HL-60/S4 treated with phorbol 12-myristate 13-acetate at 8.2 ng/mL for 4 days and 3 days (cell line): ENCODE results near the gene CSRNP3.

Experiments used
- in situ Hi-C: fragments of 300-500 bp; cut with MboI; formaldehyde crosslinking; loops from 2 replicates; pipeline ENCODE4 v1.15.0; 2022; ENCODE audit warnings: low sequenced_read_pairs

CSRNP3 gene, protein sequence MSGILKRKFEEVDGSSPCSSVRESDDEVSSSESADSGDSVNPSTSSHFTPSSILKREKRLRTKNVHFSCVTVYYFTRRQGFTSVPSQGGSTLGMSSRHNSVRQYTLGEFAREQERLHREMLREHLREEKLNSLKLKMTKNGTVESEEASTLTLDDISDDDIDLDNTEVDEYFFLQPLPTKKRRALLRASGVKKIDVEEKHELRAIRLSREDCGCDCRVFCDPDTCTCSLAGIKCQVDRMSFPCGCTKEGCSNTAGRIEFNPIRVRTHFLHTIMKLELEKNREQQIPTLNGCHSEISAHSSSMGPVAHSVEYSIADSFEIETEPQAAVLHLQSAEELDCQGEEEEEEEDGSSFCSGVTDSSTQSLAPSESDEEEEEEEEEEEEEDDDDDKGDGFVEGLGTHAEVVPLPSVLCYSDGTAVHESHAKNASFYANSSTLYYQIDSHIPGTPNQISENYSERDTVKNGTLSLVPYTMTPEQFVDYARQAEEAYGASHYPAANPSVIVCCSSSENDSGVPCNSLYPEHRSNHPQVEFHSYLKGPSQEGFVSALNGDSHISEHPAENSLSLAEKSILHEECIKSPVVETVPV

DNA sequence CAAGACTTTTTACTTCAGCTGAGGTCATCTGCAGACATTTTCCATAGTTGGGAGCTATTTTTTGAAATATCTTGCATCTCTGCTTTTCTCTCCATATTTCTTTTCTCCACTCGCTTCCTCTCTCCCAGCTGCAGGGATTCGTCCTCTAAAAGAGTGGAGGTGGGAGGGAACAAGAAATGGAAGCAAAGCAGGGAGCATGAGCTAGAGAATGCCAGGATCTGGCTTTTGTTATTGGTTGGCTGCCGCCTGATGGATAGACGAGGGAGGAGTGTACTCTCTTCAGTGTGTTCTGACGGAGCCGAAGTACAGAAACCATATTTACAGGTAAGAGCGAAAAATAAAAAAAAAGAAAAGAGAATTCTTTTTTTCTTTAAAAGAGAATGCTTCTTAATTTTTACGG is at the start of gene CSRNP3:
CSRNP3 (plus strand) TSS at position 282 of the 400 bp plus-strand sequence. CDS start 125,368 bp downstream, outside the sequence.
- in situ Hi-C loops = no loop called here

DNA sequence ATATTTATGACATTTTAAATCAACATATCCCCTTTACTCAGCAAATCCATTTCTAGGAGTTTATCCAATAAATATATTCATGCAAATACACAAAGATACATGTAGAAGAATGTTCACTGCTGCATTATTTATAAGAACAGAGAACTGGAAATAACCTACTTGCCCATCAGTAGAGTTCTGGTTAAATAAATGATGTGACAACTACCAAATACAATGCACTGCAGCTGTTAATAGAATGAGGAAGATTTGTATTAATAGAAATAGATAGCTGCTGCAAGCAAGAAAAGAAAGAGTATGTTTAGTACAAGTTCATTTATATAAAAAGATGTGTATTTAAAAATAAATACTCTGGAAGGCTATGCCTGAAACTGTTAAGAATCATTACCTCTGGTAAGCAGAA is 49.3 kb upstream of the CSRNP3 start:
- in situ Hi-C loops = no loop called here

DNA sequence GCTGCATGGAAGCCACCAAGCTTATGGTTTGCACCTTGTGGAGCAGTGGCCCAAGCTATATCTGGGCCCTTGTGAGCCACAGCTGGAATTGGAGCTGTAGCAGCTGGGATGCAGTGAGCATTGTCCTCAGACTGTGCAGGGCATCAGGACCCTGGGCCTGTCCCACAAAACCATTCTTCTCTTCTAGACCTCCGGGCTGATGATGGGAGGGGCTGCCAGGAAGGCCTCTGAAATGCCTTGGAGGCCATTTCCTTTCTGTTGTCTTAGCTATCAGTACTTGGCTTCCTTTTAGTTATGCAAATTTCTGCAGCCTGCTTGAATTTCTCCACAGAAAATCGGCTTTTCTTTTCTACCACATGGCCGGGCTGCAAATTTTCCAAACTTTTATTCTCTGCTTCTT is 46.4 kb upstream of the CSRNP3 start:
- in situ Hi-C loops = no loop called here

DNA sequence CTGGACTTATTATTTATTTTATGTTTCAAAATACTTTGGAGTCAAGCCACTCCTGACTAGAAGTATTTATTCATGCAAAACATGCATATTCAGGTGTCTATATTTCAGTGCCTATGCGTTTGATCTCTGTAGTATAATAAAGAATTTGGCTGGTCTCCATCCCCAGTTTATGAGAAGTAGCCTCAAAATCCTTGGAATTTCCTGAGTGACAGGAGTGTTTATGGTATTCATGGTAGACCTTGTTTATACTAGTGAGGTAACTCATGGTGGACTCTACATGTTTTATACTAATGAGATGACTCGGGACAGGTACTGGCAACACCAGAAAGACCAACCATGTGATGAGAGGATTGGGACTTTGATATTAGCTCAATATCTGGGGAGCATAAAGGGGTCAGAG is 43.9 kb upstream of the CSRNP3 start:
- in situ Hi-C loops = no loop called here

DNA sequence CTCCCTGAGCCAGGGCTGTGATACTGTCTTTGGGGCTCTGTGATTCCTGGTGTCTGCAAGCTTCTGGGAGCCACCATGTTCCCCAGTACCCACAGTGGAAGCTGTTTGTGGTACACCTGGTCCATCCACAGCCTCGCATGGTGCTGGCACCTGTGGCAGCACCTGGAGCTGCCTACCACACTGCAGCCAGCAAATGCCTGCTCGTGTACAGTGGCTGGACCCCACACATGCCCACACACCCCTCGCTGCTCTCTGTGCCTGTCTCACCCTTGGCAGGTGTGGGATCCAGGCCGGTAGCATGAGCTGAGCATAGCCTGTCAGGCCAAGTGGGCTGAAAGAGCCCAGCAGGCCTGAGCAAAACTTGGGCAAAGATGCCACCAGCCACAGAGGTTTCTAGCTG is 41.8 kb upstream of the CSRNP3 start:
- in situ Hi-C loops = no loop called here

DNA sequence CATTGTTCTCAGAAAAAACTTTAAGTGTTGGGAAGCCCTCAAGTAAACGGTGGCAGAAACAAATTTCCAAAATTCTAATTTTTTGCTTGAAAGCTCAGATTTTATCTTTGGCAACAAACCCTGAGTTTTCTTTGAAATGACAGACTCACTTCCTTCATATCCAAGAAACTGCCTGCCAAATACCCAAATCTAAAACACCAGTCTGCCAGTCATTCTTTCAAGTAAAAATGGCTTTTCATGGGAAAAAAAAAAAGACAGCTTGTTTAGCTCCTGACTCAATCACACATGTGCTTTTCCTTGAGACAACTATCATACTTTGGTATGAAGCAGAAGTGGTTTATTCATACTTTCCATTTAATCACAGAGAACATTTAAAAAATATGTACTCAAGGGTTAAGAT is 40.6 kb upstream of the CSRNP3 start:
- in situ Hi-C loops = no loop called here

DNA sequence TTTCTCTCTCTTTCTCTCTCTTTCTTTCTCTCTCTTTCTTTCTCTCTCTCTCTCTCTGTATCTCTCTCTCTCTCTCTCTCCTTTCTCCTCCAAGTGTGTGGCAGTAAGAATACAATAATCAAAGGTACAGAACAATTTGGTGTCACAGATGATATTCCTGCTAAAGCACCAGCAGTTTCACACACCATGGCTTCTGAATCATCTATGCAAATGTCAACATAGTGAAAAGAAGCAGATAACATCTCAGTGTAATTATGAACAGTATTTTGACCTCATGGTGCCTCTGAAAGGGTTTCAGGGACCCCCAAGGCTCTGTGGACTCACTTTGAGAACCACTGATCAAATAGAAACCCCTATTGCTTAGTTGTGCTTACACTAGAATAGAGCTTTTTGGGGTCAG is 38.5 kb upstream of the CSRNP3 start:
- in situ Hi-C loops = no loop called here

DNA sequence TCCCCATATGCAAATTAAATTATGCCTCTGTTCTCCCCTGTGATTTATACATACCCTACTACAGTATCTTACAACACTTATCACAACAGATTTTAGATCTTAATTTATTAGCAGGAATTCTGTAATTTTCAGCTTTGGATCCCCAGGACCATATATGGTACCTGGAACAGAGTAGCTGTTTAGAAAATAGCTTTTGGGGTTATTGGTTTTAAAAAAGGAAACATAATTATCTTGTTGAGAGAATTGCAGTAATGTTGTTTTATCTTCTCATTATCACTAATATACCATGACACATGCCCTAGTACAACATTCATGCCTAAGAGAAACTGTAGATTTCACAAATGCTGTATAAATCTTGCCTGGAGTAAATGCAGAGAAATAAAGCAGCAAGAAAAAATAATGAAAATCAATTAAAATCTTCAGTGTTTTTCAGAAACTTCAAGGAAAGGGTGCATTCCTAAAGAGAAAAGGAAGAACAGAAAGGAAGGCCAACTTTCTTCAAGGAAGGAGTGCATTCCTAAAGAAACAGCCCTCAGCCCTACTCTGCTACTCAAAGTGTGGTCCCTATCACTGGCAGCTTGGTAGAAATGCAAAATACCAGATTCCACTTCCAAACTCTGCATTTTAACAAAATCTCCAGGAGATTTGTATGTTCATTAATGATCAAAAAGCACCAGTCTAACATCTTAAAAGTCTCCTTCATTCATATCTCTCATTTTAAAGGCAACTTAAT is 37.1 kb upstream of the CSRNP3 start:
- in situ Hi-C loops = no loop called here

DNA sequence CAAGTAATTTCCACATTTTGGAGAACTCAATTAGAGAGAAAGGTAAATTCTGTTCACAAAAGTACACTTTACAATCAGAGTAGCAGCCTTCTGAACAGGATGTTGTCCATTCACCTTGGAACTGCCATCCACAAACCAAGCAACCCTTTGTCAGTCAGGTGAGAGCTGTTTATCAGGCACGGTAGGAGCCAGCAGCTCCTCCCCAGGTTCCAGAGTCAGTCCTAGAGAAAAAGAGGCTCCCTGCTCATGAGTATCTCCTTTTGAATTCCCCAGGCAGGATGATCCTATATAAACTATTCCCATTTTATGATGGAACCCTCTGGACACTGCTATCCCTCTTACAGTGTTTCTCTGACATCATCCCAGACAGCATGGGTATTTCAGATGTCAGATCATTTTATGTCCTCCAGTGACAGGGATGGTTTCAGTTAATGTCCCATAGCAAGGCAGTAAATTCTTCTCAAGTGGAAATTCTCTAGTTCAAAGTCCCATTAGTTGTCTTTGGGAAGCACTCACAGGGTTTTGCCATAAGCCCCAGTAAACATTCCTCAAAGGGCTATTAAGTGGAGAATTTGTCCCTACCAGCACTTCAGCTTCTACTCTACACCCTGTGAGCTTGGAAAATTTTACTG is 34.5 kb upstream of the CSRNP3 start:
- in situ Hi-C loops = no loop called here

DNA sequence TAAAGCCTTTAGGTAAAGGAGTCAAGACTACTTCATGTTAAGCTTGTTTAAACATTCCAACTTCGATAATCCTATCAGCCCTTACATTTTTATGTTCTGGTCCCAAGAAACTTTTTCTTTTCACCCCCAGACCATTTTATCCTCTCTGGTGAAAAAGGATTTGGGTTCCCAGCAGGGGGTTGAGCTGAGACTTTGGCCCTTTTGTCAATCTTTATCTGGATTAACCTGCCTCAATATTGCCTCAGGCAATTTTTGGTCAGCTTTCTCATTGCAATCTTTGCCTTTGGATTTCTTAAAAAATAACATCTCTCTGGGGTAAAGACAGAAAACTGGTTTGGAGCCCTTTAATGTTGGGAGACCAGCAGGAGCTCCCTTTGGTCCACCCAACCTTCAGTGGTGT is 33.9 kb upstream of the CSRNP3 start:
- in situ Hi-C loops = no loop called here

DNA sequence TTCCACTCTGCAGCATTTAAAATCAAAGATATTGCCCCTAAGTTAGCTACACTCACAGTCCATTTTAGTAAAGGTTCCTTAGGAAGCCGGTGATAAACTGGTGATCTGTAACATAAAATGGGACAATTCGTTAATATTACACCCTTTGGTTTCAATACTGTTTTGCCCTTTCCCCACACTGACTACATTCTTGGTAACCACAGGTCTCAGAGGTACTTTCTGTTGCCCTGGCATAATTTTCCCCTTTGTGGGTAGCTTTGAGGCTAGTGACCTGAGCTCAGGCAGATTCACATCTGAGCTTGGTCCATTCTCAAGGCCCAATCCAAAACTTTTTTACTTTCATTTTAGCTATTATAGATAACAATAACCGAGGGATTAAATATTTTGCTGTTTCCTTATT is 32.9 kb upstream of the CSRNP3 start:
- in situ Hi-C loops = no loop called here

DNA sequence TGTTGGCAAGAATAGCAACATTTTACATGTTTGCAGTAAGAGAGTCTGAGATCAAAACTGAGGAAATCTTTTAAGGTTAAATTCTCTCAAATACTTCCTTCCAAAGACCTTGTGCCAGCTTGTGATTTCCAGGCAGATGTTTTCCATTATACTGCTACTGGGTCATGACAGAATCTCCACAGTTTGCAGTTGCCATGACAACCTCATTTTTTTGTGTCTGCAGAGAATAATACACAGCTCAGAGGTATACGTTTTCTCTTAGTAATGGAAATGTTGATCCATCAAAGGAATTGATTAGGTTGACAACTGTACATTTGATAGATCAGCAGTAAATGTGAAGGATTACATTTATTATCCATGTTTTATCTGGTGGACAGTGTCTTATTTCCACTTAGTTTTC is 29.1 kb upstream of the CSRNP3 start:
- in situ Hi-C loops = no loop called here

DNA sequence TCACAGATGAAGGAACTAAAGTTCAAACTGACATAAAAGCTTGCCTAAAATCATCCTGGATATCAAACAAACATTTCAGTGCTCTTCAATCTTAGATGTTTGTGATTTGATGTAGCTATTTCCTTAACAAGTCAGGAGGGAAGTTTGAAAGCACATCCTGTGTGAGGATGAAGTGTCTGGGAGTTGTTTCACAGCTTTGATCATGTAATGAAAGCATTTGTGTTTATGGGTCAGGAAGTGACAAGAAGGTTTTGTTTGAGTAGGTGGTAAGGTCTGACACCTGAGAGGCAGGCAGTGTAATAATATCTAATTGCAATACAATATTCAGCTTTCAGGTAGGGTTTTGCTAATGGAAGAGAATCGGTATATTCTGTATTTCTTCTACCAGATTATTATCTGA is 26.0 kb upstream of the CSRNP3 start:
- in situ Hi-C loops = no loop called here

DNA sequence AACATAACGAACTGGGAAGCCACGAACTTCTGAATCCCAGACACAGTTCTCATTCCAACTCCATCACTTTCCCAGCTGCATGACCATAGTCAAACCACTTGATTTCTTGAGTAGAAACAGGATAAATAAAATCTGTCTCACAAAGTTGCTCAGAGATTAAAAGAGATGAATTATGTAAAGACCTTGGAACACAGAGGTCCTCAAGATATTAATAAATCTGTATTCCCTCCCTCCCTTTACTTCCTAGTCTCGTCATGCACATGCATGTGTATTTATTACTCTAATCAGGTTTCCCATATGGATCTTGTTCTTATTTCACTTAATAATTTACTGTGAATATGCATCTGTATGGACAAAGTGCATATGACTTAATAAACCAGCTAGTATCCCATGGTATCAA is 21.1 kb upstream of the CSRNP3 start:
- in situ Hi-C loops = no loop called here

DNA sequence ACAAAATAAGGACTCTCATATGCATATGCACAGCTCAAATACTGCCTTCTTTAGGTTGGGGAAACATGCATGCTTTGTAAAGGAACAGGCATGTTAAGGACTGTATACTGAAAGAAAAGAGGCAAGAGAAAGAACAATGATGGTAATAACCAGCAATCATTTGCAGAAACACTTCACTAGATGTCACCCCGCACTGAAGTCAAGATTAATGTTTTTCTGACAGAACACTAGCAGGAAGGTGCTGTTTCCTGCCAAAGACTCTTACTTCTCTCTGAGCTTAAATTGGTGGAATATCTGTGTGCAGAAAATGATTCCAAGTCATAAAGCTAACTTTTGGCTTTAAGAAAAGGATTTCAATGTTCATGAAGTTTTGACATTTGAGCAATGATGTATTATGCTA is 19.3 kb upstream of the CSRNP3 start:
- in situ Hi-C loops = no loop called here

DNA sequence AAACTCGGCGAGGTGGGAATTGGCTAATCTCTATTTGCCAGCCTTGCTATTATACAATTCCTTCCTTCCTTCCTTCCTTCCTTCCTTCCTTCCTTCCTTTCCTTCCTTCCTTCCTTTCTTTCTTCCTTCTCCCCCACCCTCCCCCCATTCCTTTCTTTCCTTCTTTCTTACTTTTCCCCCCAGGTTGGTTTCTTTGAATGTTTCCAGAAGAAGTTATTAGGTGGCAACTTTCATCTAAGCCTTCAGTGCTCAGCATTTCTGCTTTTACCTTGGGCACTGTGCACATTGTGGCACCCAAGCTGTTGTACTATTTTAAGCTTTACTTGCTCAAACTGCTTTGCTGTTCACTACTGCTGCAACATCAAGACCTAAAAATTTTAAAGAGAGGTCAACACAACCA is 17.2 kb upstream of the CSRNP3 start:
- in situ Hi-C loops = no loop called here

DNA sequence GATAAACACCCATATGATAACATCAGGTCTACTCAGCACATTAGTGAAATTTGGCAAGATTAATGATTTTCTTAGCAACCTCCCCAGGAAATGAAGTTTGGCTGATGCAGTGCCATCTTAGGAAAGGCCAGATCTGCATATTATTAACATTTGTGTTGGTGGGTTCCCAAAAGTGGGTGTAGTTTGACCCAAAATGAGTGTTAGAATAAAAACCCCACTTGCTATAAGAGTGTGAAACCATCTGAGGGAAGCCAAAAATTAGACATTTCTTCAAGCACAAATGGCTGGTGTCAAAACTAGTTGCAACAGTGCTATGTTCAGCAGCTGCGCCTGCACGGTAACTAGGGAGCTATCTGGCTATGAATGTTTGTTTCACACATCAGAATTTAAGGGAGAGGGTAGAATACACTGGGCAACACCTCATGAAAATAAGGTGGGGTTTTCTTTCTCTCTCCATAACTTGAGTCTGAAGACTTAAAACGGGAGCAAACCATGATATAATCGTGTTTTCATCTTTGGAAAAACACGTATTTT is 15.9 kb upstream of the CSRNP3 start:
- in situ Hi-C loops = no loop called here

DNA sequence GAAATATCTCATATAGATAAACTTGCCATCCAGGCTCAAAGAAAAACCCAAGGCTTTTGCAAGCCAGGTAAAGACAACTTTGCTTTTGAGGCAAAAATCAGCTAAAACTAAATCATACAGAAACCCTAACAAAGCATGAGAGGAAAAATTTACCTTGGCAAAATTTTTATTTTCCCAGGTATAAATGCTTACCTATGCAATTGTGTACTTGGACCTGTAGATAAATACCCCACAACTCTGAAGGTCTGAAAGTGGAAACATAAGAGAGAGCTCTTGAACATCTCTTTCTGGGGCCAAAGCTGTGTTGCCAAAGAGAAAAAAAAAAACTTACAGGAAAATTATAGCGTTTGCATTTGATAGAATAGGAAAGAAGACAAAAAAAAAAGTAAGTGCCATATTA is 14.6 kb upstream of the CSRNP3 start:
- in situ Hi-C loops = no loop called here

DNA sequence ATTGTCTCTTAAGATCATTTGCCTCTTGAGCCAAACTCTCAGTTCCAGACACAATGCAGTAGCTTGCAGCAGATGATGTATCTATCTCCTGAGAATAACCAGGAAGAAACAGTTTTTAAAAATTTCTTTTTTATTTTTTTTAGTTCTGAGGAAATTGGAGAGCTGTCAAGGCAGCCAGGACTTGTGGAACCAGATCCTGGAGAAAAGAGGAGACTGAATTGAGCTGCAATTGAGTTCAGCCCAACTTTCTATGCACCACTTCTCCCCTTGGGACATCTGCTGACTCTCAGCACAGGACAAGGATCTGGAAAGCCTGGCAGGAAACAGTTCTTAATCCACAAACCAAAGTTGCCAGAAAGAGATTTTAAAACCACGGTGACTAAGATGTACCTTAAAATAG is 13.5 kb upstream of the CSRNP3 start:
- in situ Hi-C loops = no loop called here

DNA sequence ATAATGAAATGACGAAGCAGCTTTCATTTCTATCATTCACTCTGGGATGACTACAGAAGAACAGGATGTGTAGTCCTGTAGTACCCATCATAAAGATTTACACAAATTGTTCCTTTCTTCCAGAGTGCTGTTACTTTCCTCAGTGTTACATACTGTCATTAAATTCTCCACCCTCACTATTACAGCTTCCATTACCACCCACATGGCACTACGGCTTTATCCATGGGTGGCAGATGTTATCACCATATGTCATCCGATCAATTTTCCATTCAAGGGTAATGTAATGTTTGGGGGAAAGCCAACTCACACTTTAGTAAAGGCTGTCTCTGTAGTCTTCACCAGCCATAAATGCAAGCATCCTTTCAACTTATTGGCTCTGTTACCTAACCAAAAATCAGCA is 7.1 kb upstream of the CSRNP3 start:
- in situ Hi-C loops = no loop called here

DNA sequence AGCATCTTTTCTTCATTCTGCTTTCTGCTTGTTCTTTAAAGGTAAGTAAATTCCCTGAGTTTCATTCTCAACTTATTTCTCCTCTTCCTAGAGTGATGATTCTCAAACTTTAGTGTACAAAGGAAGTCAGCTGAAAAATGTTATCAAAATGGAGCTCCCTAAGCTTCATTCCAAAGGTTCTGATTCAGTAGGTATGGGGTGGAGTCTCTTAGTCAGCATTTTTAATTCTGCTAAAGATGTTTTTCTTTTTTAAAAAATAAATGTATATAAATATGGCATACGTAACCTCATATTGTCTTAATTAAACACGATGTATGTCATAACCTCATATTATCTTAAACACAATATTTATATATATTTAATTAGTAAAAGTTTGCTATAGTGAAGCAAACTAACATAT is 3.1 kb upstream of the CSRNP3 start:
- in situ Hi-C loops = no loop called here
